ENCODE measurements around the gene LLCFC1. TPM values are rescaled to one million over a fixed set of nuclear protein-coding genes. Genes with fewer than 3 reads are reported as not detected.

Gene LLCFC1
- total RNA-seq, 2 donors from 2014 or later = not detected

DNA sequence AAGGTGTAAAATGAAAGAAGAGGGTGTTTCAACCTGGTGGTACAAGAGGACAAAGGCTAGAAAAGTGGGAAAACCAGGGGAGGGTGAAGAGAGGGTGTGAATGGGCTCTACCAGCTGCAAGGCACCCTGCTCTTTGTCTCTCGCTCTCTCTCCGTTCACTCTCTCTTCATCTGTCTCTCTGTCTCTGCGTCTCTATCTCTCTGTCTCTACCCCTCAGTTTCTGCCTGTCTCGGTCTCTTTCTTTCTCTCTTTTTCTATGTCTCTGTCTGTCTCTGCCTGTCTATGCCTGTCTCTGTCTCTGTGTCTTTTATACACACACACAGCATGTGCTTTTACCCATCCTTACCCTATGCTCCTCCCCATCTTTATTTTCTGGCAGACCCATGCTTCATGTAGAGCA is 673 bp upstream of the LLCFC1 start:
- Mint-ChIP-seq H3K27me3 (ENCODE audit: low read depth) (peaks cover 5% of the 10 kb centered on the region), H3K4me1 (ENCODE audit: low read depth) (no peaks in the 10 kb centered on the region), H3K9me3 (no peaks in the 10 kb centered on the region), H3K36me3 (ENCODE audit: insufficient read depth in 2 of 2) (no peaks in the 10 kb centered on the region), H3K27ac (no peak overlapping the region), H3K4me3 (no peak overlapping the region)
- DNase-seq = no peak
- ATAC-seq (replicated peaks in 1 of 2) = no peak

DNA sequence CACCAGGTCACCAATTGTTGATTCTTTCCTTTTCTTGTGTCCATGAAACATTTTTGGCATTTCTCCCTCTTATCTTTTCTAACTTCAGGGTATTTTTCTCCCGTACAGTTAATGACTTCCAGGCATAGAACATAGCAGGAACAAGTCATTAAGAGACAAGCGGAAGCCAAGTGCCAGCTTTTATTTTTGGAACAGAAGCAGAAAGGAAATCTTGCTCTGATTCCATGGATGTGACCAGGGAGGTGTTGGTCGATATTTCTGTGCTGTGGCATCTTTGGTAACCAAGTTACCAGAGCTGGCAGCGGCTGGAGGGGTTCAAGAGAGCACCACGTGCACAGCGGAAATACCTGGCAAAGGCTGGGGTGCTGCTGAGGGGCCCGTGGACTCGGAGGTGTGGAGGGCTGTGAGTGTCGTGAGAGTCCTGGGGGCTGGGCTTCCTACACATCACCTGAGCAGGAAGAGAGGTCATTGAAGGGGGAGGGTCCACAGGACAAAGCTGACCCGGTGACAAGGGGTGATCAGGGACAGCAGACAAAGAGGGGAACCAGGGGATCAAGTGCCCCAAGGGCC is 1.8 kb downstream of the LLCFC1 start:
- DNase-seq = no peak
- Mint-ChIP-seq H3K27me3 (ENCODE audit: low read depth) (no peaks in the 10 kb centered on the region), H3K4me1 (ENCODE audit: low read depth) (no peaks in the 10 kb centered on the region), H3K4me3 (no peak overlapping the region), H3K9me3 (no peaks in the 10 kb centered on the region), H3K27ac (no peak overlapping the region), H3K36me3 (ENCODE audit: insufficient read depth in 2 of 2) (no peaks in the 10 kb centered on the region)
- no peak for ATAC-seq (replicated peaks in 1 of 2)

DNA sequence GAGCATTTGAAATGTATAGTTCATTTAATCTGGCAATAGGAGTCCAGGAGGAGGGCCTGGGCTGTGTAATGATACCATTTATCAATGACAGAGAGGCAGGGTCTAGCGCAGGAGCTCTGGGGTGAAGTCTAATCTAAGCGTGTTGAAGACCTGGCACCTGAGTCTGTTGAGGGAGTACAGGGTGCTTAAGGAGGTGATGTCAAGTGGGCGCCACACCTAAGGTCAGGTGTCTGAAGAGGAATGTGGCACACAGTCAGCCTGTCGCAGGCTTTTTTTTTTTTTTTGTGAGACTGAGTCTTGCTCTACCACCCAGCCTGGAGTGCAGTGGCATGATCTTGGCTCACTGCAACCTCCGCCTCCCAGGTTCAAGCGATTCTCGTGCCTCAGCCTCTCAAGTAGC is 2.3 kb downstream of the LLCFC1 start:
- no peaks in the 10 kb centered on the region for H3K9me3 Mint-ChIP-seq
- no peaks in the 10 kb centered on the region for H3K27me3 Mint-ChIP-seq (ENCODE audit: low read depth)
- H3K4me3 Mint-ChIP-seq = no peak overlapping the region

DNA sequence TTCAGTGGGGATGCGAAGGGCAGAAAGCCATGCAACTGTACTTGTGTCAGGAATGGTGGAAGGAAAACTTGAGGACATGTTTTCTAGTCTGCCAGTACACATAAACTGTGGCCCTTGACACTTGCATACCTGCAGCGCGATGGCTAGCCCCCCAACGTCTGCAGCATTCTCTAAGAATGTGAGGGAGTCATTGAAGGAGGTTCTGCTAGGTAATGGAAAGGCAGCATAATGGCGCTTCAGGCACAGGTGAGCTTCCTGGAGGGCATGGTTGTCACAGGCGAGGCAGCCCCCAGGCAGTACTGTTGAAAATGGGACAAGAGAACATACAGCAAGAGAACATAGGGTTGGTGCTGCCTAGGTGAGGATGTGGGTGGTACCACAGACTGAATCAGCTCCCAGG is 3.5 kb downstream of the LLCFC1 start:
- Mint-ChIP-seq H3K9me3 (no peaks in the 10 kb centered on the region), H3K36me3 (ENCODE audit: insufficient read depth in 2 of 2) (no peaks in the 10 kb centered on the region), H3K4me3 (no peak overlapping the region), H3K27me3 (ENCODE audit: low read depth) (no peaks in the 10 kb centered on the region), H3K27ac (no peak overlapping the region), H3K4me1 (ENCODE audit: low read depth) (no peaks in the 10 kb centered on the region)
- ATAC-seq (replicated peaks in 1 of 2) = no peak
- no peak for DNase-seq

More for the DNA sequence above, 2.3 kb downstream of the LLCFC1 start:
- H3K36me3 Mint-ChIP-seq (ENCODE audit: insufficient read depth in 2 of 2) = no peaks in the 10 kb centered on the region
- H3K27ac Mint-ChIP-seq = no peak overlapping the region
- DNase-seq (no peak), ATAC-seq (replicated peaks in 1 of 2) (no peak)
- H3K4me1 Mint-ChIP-seq (ENCODE audit: low read depth) = no peaks in the 10 kb centered on the region

GRCh38 chr7:142943706-142944268 is 4.5 kb downstream of the LLCFC1 start:
- H3K36me3 Mint-ChIP-seq (ENCODE audit: insufficient read depth in 2 of 2) = no peaks in the 10 kb centered on the region
- DNase-seq (no peak), ATAC-seq (replicated peaks in 1 of 2) (no peak)
- H3K4me1 Mint-ChIP-seq (ENCODE audit: low read depth) = no peaks in the 10 kb centered on the region
- H3K4me3 Mint-ChIP-seq = no peak overlapping the region
- no peak overlapping the region for H3K27ac Mint-ChIP-seq
- no peaks in the 10 kb centered on the region for H3K27me3 Mint-ChIP-seq (ENCODE audit: low read depth)
- H3K9me3 Mint-ChIP-seq = no peaks in the 10 kb centered on the region

GRCh38 chr7:142945001-142945400 is 5.7 kb downstream of the LLCFC1 start:
- no peak overlapping the region for H3K27ac Mint-ChIP-seq
- H3K9me3 Mint-ChIP-seq = no peaks in the 10 kb centered on the region
- H3K36me3 Mint-ChIP-seq (ENCODE audit: insufficient read depth in 2 of 2) = no peaks in the 10 kb centered on the region
- DNase-seq (no peak), ATAC-seq (replicated peaks in 1 of 2) (no peak)
- H3K27me3 Mint-ChIP-seq (ENCODE audit: low read depth) = peaks cover under 1% of the 10 kb centered on the region
- no peaks in the 10 kb centered on the region for H3K4me1 Mint-ChIP-seq (ENCODE audit: low read depth)
- no peak overlapping the region for H3K4me3 Mint-ChIP-seq

- Mint-ChIP-seq H3K4me3 (no peak overlapping the region), H3K4me1 (ENCODE audit: low read depth) (no peaks in the 10 kb centered on the region), H3K9me3 (peaks cover under 1 to 1% of the 10 kb centered on the region in 2 donors), H3K27ac (no peak overlapping the region), H3K27me3 (ENCODE audit: low read depth) (peaks cover 7% of the 10 kb centered on the region), H3K36me3 (ENCODE audit: insufficient read depth in 2 of 2) (no peaks in the 10 kb centered on the region)
- no peak for DNase-seq
- ATAC-seq (replicated peaks in 1 of 2) = no peak
Measured at GRCh38 chr7:142948603-142949002, 9.3 kb downstream of the LLCFC1 start.

DNA sequence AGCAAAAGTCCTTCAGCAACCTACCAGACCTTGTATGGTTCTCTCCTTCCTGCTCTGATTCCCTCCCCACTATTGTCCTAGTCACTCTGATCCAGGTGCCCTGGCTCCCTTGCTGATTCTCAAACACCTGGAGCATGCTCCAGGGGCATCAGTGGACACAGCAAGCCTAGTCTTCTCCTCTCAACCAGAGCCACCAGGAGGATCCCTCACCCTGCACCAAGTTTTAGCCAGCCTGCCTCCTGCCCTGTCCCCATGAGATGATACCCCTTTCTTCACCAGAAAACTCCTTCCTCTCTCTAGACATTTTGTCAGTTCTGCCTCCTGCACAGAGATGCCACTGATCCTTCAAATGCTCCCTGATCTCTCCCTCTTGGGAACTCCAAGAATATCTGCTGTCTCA is 11.0 kb downstream of the LLCFC1 start:
- Mint-ChIP-seq H3K27me3 (ENCODE audit: low read depth) (peaks cover 7% of the 10 kb centered on the region), H3K4me3 (no peak overlapping the region)
- no peak for ATAC-seq (replicated peaks in 1 of 2)

GRCh38 chr7:142954680-142955268 is 15.5 kb downstream of the LLCFC1 start:
- H3K4me3 Mint-ChIP-seq = no peak overlapping the region
- H3K4me1 Mint-ChIP-seq (ENCODE audit: low read depth) = no peaks in the 10 kb centered on the region
- H3K27me3 Mint-ChIP-seq (ENCODE audit: low read depth) = peaks cover 14% of the 10 kb centered on the region
- ATAC-seq (replicated peaks in 1 of 2) = no peak
- no peak for DNase-seq
- peaks cover 2 to 10% of the 10 kb centered on the region in 2 donors for H3K36me3 Mint-ChIP-seq (ENCODE audit: insufficient read depth in 2 of 2)
- peaks cover 13 to 17% of the 10 kb centered on the region in 2 donors for H3K9me3 Mint-ChIP-seq
- H3K27ac Mint-ChIP-seq = no peak overlapping the region

More for the DNA sequence above, 11.0 kb downstream of the LLCFC1 start:
- no peak overlapping the region for H3K27ac Mint-ChIP-seq
- no peaks in the 10 kb centered on the region for H3K4me1 Mint-ChIP-seq (ENCODE audit: low read depth)
- H3K9me3 Mint-ChIP-seq = peaks cover 5 to 10% of the 10 kb centered on the region in 2 donors
- DNase-seq = no peak
- no peaks in the 10 kb centered on the region for H3K36me3 Mint-ChIP-seq (ENCODE audit: insufficient read depth in 2 of 2)

DNA sequence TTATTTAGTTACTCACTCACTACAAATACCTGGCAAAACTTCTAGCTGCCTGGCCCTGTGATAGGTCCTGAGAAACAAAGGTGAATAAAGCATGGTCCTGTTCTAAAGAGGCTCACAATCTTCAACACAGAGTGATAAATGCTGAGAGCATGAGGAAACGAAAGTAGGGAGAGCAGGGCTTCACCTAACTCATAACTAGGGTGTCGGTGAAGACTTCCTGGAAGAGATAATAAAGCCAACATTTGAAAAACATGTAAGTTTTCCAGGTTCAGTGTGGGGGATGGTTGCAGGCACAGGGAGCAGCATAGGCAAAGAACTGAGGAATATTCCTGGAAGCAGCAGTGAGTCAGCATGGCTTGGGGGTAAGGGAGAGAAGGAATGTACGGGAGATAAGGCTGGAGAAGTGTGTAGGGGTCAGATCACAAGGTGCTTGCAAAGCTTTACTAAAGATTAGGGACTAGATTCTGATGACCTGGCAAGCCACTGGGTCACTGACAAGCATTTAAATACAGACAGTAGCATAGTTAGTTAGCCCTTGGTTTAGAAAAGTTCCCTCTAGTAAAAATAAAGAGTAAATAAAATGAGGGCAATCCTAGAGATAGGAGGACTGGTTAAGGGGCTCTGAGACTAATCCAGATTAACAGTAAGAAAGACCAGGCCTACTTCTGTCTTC is 17.8 kb downstream of the LLCFC1 start:
- Mint-ChIP-seq H3K4me3 (no peak overlapping the region), H3K27me3 (ENCODE audit: low read depth) (peaks cover 15% of the 10 kb centered on the region), H3K4me1 (ENCODE audit: low read depth) (no peaks in the 10 kb centered on the region), H3K36me3 (ENCODE audit: insufficient read depth in 2 of 2) (peaks cover 2 to 10% of the 10 kb centered on the region in 2 donors), H3K27ac (no peak overlapping the region), H3K9me3 (peaks cover 13 to 17% of the 10 kb centered on the region in 2 donors)
- no peak for DNase-seq
- ATAC-seq (replicated peaks in 1 of 2) = no peak

GRCh38 chr7:142957723-142958122 is 18.4 kb downstream of the LLCFC1 start:
- DNase-seq (no peak), ATAC-seq (replicated peaks in 1 of 2) (no peak)
- Mint-ChIP-seq H3K27ac (no peak overlapping the region), H3K4me3 (no peak overlapping the region), H3K36me3 (ENCODE audit: insufficient read depth in 2 of 2) (peaks cover 2 to 10% of the 10 kb centered on the region in 2 donors), H3K27me3 (ENCODE audit: low read depth) (peaks cover 15% of the 10 kb centered on the region), H3K4me1 (ENCODE audit: low read depth) (no peaks in the 10 kb centered on the region), H3K9me3 (peaks cover 13 to 17% of the 10 kb centered on the region in 2 donors)

- Mint-ChIP-seq H3K4me1 (ENCODE audit: low read depth) (no peaks in the 10 kb centered on the region), H3K27ac (no peak overlapping the region), H3K9me3 (peaks cover 7 to 11% of the 10 kb centered on the region in 2 donors), H3K36me3 (ENCODE audit: insufficient read depth in 2 of 2) (peaks cover 2 to 10% of the 10 kb centered on the region in 2 donors), H3K4me3 (no peak overlapping the region), H3K27me3 (ENCODE audit: low read depth) (peaks cover 23% of the 10 kb centered on the region)
- no peak for ATAC-seq (replicated peaks in 1 of 2)
- DNase-seq = no peak
Measured at GRCh38 chr7:142959202-142959601, 19.9 kb downstream of the LLCFC1 start.

DNA sequence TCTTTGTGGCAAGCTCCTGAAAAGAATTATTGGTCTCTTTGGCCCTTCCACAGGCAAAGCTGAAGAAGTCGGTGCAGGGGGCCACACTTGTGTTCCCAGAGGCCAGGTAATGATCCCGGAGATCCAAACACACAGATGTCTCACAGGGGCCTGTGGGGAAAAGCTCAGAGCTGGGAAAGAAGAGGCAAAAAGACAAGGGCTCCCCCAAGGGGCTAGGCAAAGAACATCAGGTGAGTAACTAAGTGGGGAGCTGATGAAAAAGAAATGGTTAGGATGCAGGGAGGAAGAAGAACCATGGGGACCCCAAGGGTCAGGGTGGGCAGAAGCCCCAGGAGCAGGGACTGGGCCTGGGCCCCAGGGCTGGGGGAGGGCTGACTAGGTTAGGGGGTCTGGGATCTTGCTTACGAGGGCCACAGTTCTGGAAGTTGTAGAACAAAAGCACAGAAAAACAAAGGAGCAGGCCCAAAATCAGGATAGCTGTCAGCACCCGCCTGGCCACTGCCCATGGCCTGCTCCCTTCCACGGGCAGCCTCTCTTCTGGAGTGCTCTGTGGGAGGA is 21.8 kb downstream of the LLCFC1 start:
- peaks cover 19% of the 10 kb centered on the region for H3K27me3 Mint-ChIP-seq (ENCODE audit: low read depth)
- DNase-seq = no peak
- no peak for ATAC-seq (replicated peaks in 1 of 2)

More for the DNA sequence above, 21.8 kb downstream of the LLCFC1 start:
- Mint-ChIP-seq H3K4me1 (ENCODE audit: low read depth) (no peaks in the 10 kb centered on the region), H3K36me3 (ENCODE audit: insufficient read depth in 2 of 2) (peaks cover 0 to 4% of the 10 kb centered on the region in 2 donors), H3K4me3 (no peak overlapping the region), H3K27ac (no peak overlapping the region), H3K9me3 (peaks cover 2% of the 10 kb centered on the region in 2 donors)
